K562 (cell line): Measurements from ENCODE around the gene VIPR2. TPM values are rescaled to one million over a fixed set of nuclear protein-coding genes. Genes with fewer than 3 reads are reported as not detected.

ENCODE experiments used
- ATAC-seq: fragments of 200-7000 bp; cut with Tn5 transposase; 3 replicates; pipeline ENCODE4 v1.9.1; 2020; ENCODE audit warnings: moderate library complexity
- BruUV-seq: library from RNA; stranded (reverse); fragments of 400-500 nt; replicated peaks from 2 replicates; lab custom pipeline; 2021; lab: Mats Ljungman, UMichigan
- CTCF ChIA-PET: fragments of 300-600 bp; formaldehyde crosslinking; extraction: SDS; loops from one replicate; lab custom pipeline; 2021; ENCODE audit warnings: low intra/inter-chr PET ratio; lab: Yijun Ruan, JAX
- POLR2A ChIA-PET: fragments of 300-600, 350-650 bp; sonication (Branson Sonifier 250); formaldehyde crosslinking; extraction: SDS; loops from one replicate; lab custom pipeline; 2021; ENCODE audit warnings: antibody characterized with exemption, inconsistent platforms; lab: Yijun Ruan, JAX
- DNase-seq, 4 experiments: peaks; one replicate each; pipeline versions ENCODE4 v3.0.0 to v3.0.0-alpha.2; 2011 to 2018; ENCODE audit warnings: low spot score in 3 of 4, mixed read lengths in 3 of 4; ENCODE audit errors: extremely low read depth in 1 of 4
- FAIRE-seq: peaks from 2 replicates; lab custom pipeline; 2011; peaks lifted over from hg19 to GRCh38; lab: Jason Lieb, UNC
- H2AFZ ChIP-seq: 2 replicates; pipeline ENCODE4 v1.6.0; 2011; ENCODE audit warnings: low read depth, low read length, control low read depth, inconsistent platforms
- H3K27ac ChIP-seq: fragments of 200-600 bp; 3 replicates; pipeline ENCODE4 v1.8.0; 2011; ENCODE audit warnings: low read depth, mild to moderate bottlenecking, control low read depth, inconsistent platforms, low read length, moderate library complexity, mixed read lengths; ENCODE audit errors: extremely low read depth
- H3K27me3 ChIP-seq, 2 experiments: fragments of 300-600 bp in 1 of 2; 2 replicates in 1 of 2; 3 replicates in 1 of 2; pipeline versions ENCODE4 v1.6.0 to v1.8.0; 2011; ENCODE audit warnings: inconsistent platforms in 2 of 2, low read length in 2 of 2, mild to moderate bottlenecking in 1 of 2, mixed read lengths in 1 of 2, moderate library complexity in 1 of 2; ENCODE audit not compliant: control insufficient read depth in 2 of 2, insufficient read depth in 2 of 2
- H3K36me3 ChIP-seq: fragments of 300-600 bp; 3 replicates; pipeline ENCODE4 v1.8.0; 2011; ENCODE audit warnings: mild to moderate bottlenecking, low read length, inconsistent platforms; ENCODE audit not compliant: control insufficient read depth, insufficient read depth
- H3K4me1 ChIP-seq, 2 experiments: fragments of 200-600 bp in 1 of 2; replicated peaks in 1 of 2; 2 replicates in 1 of 2; 3 replicates in 1 of 2; pipeline versions ENCODE4 v1.5.1 to v1.8.0; 2011; ENCODE audit warnings: inconsistent platforms in 2 of 2, low read length in 2 of 2, mild to moderate bottlenecking in 1 of 2, mixed read lengths in 1 of 2, moderate library complexity in 1 of 2; ENCODE audit not compliant: control insufficient read depth in 2 of 2, insufficient read depth in 2 of 2
- H3K4me2 ChIP-seq: 2 replicates; pipeline ENCODE4 v1.6.1; 2011; ENCODE audit warnings: low read length, control low read depth, inconsistent platforms, mixed read lengths; ENCODE audit not compliant: insufficient read depth
- H3K4me3 ChIP-seq: fragments of 200-600 bp; sonication (generic), shearing (Covaris generic); 2 replicates; pipeline ENCODE4 v1.5.1; 2016; ENCODE audit warnings: control low read depth, inconsistent platforms
- H3K79me2 ChIP-seq: fragments of 200-600 bp; 3 replicates; pipeline ENCODE4 v1.8.0; 2011; ENCODE audit warnings: low read length, inconsistent platforms; ENCODE audit not compliant: control insufficient read depth, insufficient read depth
- H3K9ac ChIP-seq, 2 experiments: 2 replicates each; pipeline versions ENCODE4 v1.6.0 to v1.6.1; 2011; ENCODE audit warnings: low read depth in 2 of 2, low read length in 2 of 2, control low read depth in 1 of 2, inconsistent platforms in 1 of 2, mild to moderate bottlenecking in 1 of 2, mixed read lengths in 1 of 2; ENCODE audit not compliant: insufficient read depth in 1 of 2
- H3K9me1 ChIP-seq: one replicate; pipeline ENCODE4 v1.6.0; 2011; ENCODE audit warnings: inconsistent platforms, mild to moderate bottlenecking, low read length, moderate library complexity; ENCODE audit not compliant: control insufficient read depth, insufficient read depth
- H3K9me3 ChIP-seq: replicated peaks from 2 replicates; pipeline ENCODE4 v1.5.1; 2011; ENCODE audit warnings: low read depth, low read length, inconsistent platforms; ENCODE audit not compliant: control insufficient read depth, insufficient read depth
- H4K20me1 ChIP-seq: replicated peaks from 2 replicates; pipeline ENCODE4 v1.6.1; 2011; ENCODE audit warnings: low read length, inconsistent platforms, mixed read lengths; ENCODE audit not compliant: control insufficient read depth, insufficient read depth
- BRF1 ChIP-seq: IDR thresholded peaks from 3 replicates; pipeline ENCODE4 v1.6.1; 2011; ENCODE audit warnings: borderline replicate concordance, mild to moderate bottlenecking; ENCODE audit not compliant: insufficient read length; ENCODE audit errors: extremely low read depth
- CREB1 ChIP-seq, 2 experiments: sonication (generic) in 1 of 2; formaldehyde crosslinking in 1 of 2; IDR thresholded peaks; 2 replicates each; pipeline versions ENCODE4 v1.6.1 to v1.8.0; 2012 to 2022; ENCODE audit warnings: inconsistent platforms in 1 of 2, mild to moderate bottlenecking in 1 of 2, missing genetic modification reagents in 1 of 2, moderate library complexity in 1 of 2
- EP300 ChIP-seq: IDR thresholded peaks from 2 replicates; pipeline ENCODE4 v1.6.1; 2012; ENCODE audit warnings: low read length, improper control_type of control experiment
- HEY1 ChIP-seq: fragments of 250-450 bp; sonication (Bioruptor Pico); IDR thresholded peaks from 2 replicates; pipeline ENCODE4 v1.5.0; 2020; ENCODE audit warnings: mild to moderate bottlenecking, moderate library complexity, borderline replicate concordance
- KDM4B ChIP-seq, 2 experiments: fragments of 450-650 bp in 1 of 2; sonication (generic) in 1 of 2; IDR thresholded peaks; 2 replicates each; pipeline ENCODE4 v1.6.1; 2016 to 2017; ENCODE audit warnings: borderline replicate concordance in 2 of 2, antibody characterized with exemption in 1 of 2, low read depth in 1 of 2, mild to moderate bottlenecking in 1 of 2
- NFE2L1 ChIP-seq: fragments of 450-650 bp; IDR thresholded peaks from 2 replicates; pipeline ENCODE4 v1.6.1; 2016; ENCODE audit warnings: missing genetic modification characterization, low read depth, mild to moderate bottlenecking, missing compliant biosample characterization, moderate library complexity, borderline replicate concordance
- NR2C2 ChIP-seq, 2 experiments: fragments of 200-800 bp in 1 of 2; sonication (Bioruptor generic) in 1 of 2; sonication (generic) in 1 of 2; formaldehyde crosslinking in 1 of 2; IDR thresholded peaks; 2 replicates each; pipeline versions ENCODE4 v1.6.1 to v1.8.0; 2016 to 2022; ENCODE audit warnings: mild to moderate bottlenecking in 1 of 2, missing compliant biosample characterization in 1 of 2, missing genetic modification characterization in 1 of 2, missing genetic modification reagents in 1 of 2
- NR3C1 ChIP-seq: sonication (generic); formaldehyde crosslinking; IDR thresholded peaks from 2 replicates; pipeline ENCODE4 v1.8.1; 2022; ENCODE audit warnings: missing genetic modification reagents
- PPARD ChIP-seq: fragments of 250-450 bp; sonication (Bioruptor Pico); IDR thresholded peaks from 2 replicates; pipeline ENCODE4 v1.8.0; 2022; ENCODE audit warnings: inconsistent platforms, mild to moderate bottlenecking, moderate library complexity
- ZC3H4 ChIP-seq: sonication (generic); formaldehyde crosslinking; IDR thresholded peaks from 2 replicates; pipeline ENCODE4 v1.9.0; 2021; ENCODE audit warnings: missing genetic modification reagents, borderline replicate concordance
- ZNF124 ChIP-seq: sonication (generic); formaldehyde crosslinking; IDR thresholded peaks from 2 replicates; pipeline ENCODE4 v1.8.1; 2022; ENCODE audit warnings: missing genetic modification reagents
- ZNF436 ChIP-seq: fragments of 250-450, 450-650 bp; sonication (Bioruptor Pico); formaldehyde crosslinking; IDR thresholded peaks from 2 replicates; pipeline ENCODE4 v1.7.0; 2020; ENCODE audit warnings: mild to moderate bottlenecking
- WGBS: fragments of 100-300 bp; shearing (Covaris generic); methylation state at CpG from one replicate; pipeline ENCODE4 v1.1.6; 2016; ENCODE audit warnings: low coverage, mixed read lengths; ENCODE audit not compliant: insufficient coverage; ENCODE audit errors: missing lambda C conversion rate; 5-methylcytosine and 5-hydroxymethylcytosine counted together
- in situ Hi-C: fragments of 300-500 bp; cut with MboI; formaldehyde crosslinking; loops from 4 replicates; pipeline ENCODE4 v1.15.0; 2018; ENCODE audit warnings: inconsistent platforms, mixed read lengths
- intact Hi-C: fragments of 100-400 bp; cut with micrococcal nuclease; formaldehyde crosslinking; loops from 2 replicates; pipeline ENCODE4 v1.14.2; 2022
- polyA plus RNA-seq, 8 experiments: library from polyadenylated mRNA; depleted of rRNA in 4 of 8; stranded (reverse) in 5 of 8; unstranded in 3 of 8; fragments of >200 nt; fragmentation: Nextera tagmentation in 2 of 8; fragmentation: Illumina TruSeq in 1 of 8; extraction: Ambion mirVana in 2 of 8; extraction: Trizol in 1 of 8; gene quantifications; 2 replicates each; pipeline versions ENCODE4 v1.2.1 to v1.2.3, GENCODE V29; 2011 to 2014; ENCODE audit warnings: inconsistent platforms in 1 of 8, missing spikeins in 1 of 8
- total RNA-seq, 7 experiments: library from RNA; depleted of rRNA in 6 of 7; stranded (reverse); fragments of >200 nt in 6 of 7; fragmentation: Illumina TruSeq in 2 of 7; extraction: Trizol in 2 of 7; gene quantifications; 2 replicates each; pipeline versions ENCODE4 v1.2.1 to v1.2.3, GENCODE V29; 2011 to 2021; ENCODE audit warnings: low replicate concordance in 1 of 7
- TF ChIP-seq, protein P1 (sequence below), 2 experiments: fragments of 450-650 bp in 1 of 2; IDR thresholded peaks; 2 replicates each; pipeline ENCODE4 v1.6.1; 2011 to 2017; ENCODE audit warnings: low read depth in 2 of 2, antibody characterized with exemption in 1 of 2, borderline replicate concordance in 1 of 2, low read length in 1 of 2, mild to moderate bottlenecking in 1 of 2, mixed read lengths in 1 of 2; ENCODE audit not compliant: control insufficient read depth in 1 of 2

Gene VIPR2
- total and polyA plus RNA-seq, 9 of the 15 experiments (the other 6 are each of a cell fraction or from before 2014, with no cell fraction given), result 0.04 TPM; not detected in 8

GRCh38 chr7:159155410-159155809, 10.7 kb upstream of the VIPR2 start:
- H3K9me3 ChIP-seq, result no peaks in the 10 kb centered on the region
- no peaks in the 10 kb centered on the region; the same call in 1 of the 2 replicates for H4K20me1 ChIP-seq
- H3K4me3 ChIP-seq, result no peak overlapping the region
- no peak overlapping the region for H3K9ac ChIP-seq
- H3K79me2 ChIP-seq, result no peaks in the 10 kb centered on the region
- DNase-seq (no peak), ATAC-seq (no peak), FAIRE-seq (no peak)
- in situ Hi-C loops, result no loop called here
- H3K4me1 ChIP-seq, result peaks cover 0 to 3% of the 10 kb centered on the region in 2 experiments; a peak in 1 of 5 replicates
- no peak overlapping the region for H3K4me2 ChIP-seq
- H3K27ac ChIP-seq, result no peak overlapping the region
- TF ChIP-seq ZNF124 (CRISPR knock-in tag) (no peak), CREB1 (IDR thresholded peaks at IDR 0.05) (no peak), CREB1 (CRISPR knock-in tag; IDR thresholded peaks at IDR 0.05) (no peak), NR2C2 (CRISPR knock-in tag; IDR thresholded peaks at IDR 0.05) (no peak), NR2C2 (tag; IDR thresholded peaks at IDR 0.05) (no peak), BRF1 (no peak), ZNF436 (CRISPR knock-in tag) (no peak), EP300 (no peak), NR3C1 (no peak), PPARD (CRISPR knock-in tag) (no peak), KDM4B (IDR thresholded peaks at IDR 0.05; ENCODE audit: borderline replicate concordance in 2 of 2, low read depth in 1 of 2) (no peak), NFE2L1 (tag) (no peak), ZC3H4 (CRISPR knock-in tag) (no peak), HEY1 (CRISPR knock-in tag) (no peak)
- TF ChIP-seq, protein P1, sequence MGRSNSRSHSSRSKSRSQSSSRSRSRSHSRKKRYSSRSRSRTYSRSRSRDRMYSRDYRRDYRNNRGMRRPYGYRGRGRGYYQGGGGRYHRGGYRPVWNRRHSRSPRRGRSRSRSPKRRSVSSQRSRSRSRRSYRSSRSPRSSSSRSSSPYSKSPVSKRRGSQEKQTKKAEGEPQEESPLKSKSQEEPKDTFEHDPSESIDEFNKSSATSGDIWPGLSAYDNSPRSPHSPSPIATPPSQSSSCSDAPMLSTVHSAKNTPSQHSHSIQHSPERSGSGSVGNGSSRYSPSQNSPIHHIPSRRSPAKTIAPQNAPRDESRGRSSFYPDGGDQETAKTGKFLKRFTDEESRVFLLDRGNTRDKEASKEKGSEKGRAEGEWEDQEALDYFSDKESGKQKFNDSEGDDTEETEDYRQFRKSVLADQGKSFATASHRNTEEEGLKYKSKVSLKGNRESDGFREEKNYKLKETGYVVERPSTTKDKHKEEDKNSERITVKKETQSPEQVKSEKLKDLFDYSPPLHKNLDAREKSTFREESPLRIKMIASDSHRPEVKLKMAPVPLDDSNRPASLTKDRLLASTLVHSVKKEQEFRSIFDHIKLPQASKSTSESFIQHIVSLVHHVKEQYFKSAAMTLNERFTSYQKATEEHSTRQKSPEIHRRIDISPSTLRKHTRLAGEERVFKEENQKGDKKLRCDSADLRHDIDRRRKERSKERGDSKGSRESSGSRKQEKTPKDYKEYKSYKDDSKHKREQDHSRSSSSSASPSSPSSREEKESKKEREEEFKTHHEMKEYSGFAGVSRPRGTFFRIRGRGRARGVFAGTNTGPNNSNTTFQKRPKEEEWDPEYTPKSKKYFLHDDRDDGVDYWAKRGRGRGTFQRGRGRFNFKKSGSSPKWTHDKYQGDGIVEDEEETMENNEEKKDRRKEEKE (IDR thresholded peaks at IDR 0.05; ENCODE audit: borderline replicate concordance in 1 of 2, control insufficient read depth in 1 of 2, low read depth in 2 of 2, low read length in 1 of 2), result no peak
- H3K36me3 ChIP-seq, result no peaks in the 10 kb centered on the region
- ChIA-PET POLR2A (no interaction called here), CTCF (no interaction called here)
- no peak overlapping the region for H2AFZ ChIP-seq
- WGBS, result 1% methylated on average over 9 of the region's 9 CpGs
- intact Hi-C loops, result no loop called here
- no peaks in the 10 kb centered on the region for H3K9me1 ChIP-seq
- BruUV-seq, result no TSS peak
- peaks cover 82 to 94% of the 10 kb centered on the region in 2 experiments for H3K27me3 ChIP-seq
